Colonic mucosa (tissue), 4 donors: Measurements from ENCODE around the gene STIM1. TPM values are rescaled to one million over a fixed set of nuclear protein-coding genes. Genes with fewer than 3 reads are reported as not detected.

Experiments
- DNase-seq: peaks from one replicate; pipeline ENCODE4 v3.0.0-alpha.2; 2020
- H3K27ac ChIP-seq: fragments of 200-600 bp; one replicate; pipeline ENCODE4 v1.8.0; 2021
- H3K27me3 ChIP-seq: fragments of 200-600 bp; one replicate; pipeline ENCODE4 v1.8.0; 2021
- H3K36me3 ChIP-seq: fragments of 200-600 bp; one replicate; pipeline ENCODE4 v1.8.0; 2021
- H3K4me1 ChIP-seq: fragments of 200-600 bp; one replicate; pipeline ENCODE4 v1.8.0; 2021; ENCODE audit warnings: mild to moderate bottlenecking
- H3K4me3 ChIP-seq: fragments of 200-600 bp; one replicate; pipeline ENCODE4 v1.8.0; 2021
- H3K9ac ChIP-seq, 2 donors: one replicate each; pipeline ENCODE4 v1.7.0; 2013; ENCODE audit warnings: control low read depth in 2 of 2, low read depth in 2 of 2, low read length in 2 of 2
- H3K9me3 ChIP-seq: fragments of 200-600 bp; one replicate; pipeline ENCODE4 v1.8.0; 2021
- CTCF ChIP-seq: fragments of 200-600 bp; IDR thresholded peaks from one replicate; pipeline ENCODE4 v1.8.0; 2022; ENCODE audit warnings: antibody characterized with exemption, mild to moderate bottlenecking
- intact Hi-C: fragments of 100-400 bp; cut with DNase I; formaldehyde crosslinking; loops from one replicate; pipeline ENCODE4 v1.14.1; 2022
- total RNA-seq, 2 donors: library from RNA; stranded (reverse); fragmentation: NEBNext Ultra II Directional in 1 of 2; extraction: Animal tissue kit (Norgen Biotek cat#: 25700) in 1 of 2; gene quantifications; one replicate each; pipeline ENCODE4 v1.2.1, GENCODE V29; 2021
- donor health status: healthy.
- donor health status: DM: no; HTN: no; CAD: no.
- donor health status: DM: no; HTN: no; CAD: no.

The STIM1 gene
- total RNA-seq, 2 donors from 2014 or later, result 39.1 to 56.8 TPM

GRCh38 chr11:3832816-3833215, 22.6 kb upstream of the STIM1 start:
- no peak for DNase-seq
- H3K4me3 ChIP-seq, result no peak overlapping the region
- no peaks in the 10 kb centered on the region for H3K9me3 ChIP-seq
- intact Hi-C loops, result no loop called here
- no peaks in the 10 kb centered on the region for H3K36me3 ChIP-seq
- H3K9ac ChIP-seq, result no peak overlapping the region
- no peaks in the 10 kb centered on the region for H3K27me3 ChIP-seq
- no peak overlapping the region for H3K27ac ChIP-seq
- no peak for TF ChIP-seq CTCF
- H3K4me1 ChIP-seq, result peaks cover 16% of the 10 kb centered on the region

- H3K9me3 ChIP-seq, result no peaks in the 10 kb centered on the region
- no peak overlapping the region for H3K4me3 ChIP-seq
- H3K27ac ChIP-seq, result no peak overlapping the region
- H3K9ac ChIP-seq, result no peak overlapping the region
- H3K36me3 ChIP-seq, result no peaks in the 10 kb centered on the region
- H3K27me3 ChIP-seq, result no peaks in the 10 kb centered on the region
- TF ChIP-seq CTCF, result no peak
- intact Hi-C loops, result no loop called here
- DNase-seq, result no peak
- peaks cover 16% of the 10 kb centered on the region for H3K4me1 ChIP-seq
Observed at GRCh38 chr11:3833449-3833848, 22.0 kb upstream of the STIM1 start.

- intact Hi-C loops, result no loop called here
- H3K9me3 ChIP-seq, result no peaks in the 10 kb centered on the region
- H3K4me3 ChIP-seq, result no peak overlapping the region
- DNase-seq, result no peak
- peak overlapping the region; percentile 72 for H3K27ac ChIP-seq
- peaks cover 20% of the 10 kb centered on the region for H3K4me1 ChIP-seq
- H3K9ac ChIP-seq, result no peak overlapping the region
- no peaks in the 10 kb centered on the region for H3K36me3 ChIP-seq
- H3K27me3 ChIP-seq, result no peaks in the 10 kb centered on the region
- TF ChIP-seq CTCF, result no peak
Observed at GRCh38 chr11:3834349-3834663, 21.2 kb upstream of the STIM1 start.

GRCh38 chr11:3834664-3835461, 20.6 kb upstream of the STIM1 start:
- no peak for TF ChIP-seq CTCF
- H3K36me3 ChIP-seq, result no peaks in the 10 kb centered on the region
- DNase-seq, result peak; percentile 60
- intact Hi-C loops, result no loop called here
- H3K4me3 ChIP-seq, result no peak overlapping the region
- H3K9ac ChIP-seq, result no peak overlapping the region
- H3K9me3 ChIP-seq, result no peaks in the 10 kb centered on the region
- peaks cover 20% of the 10 kb centered on the region for H3K4me1 ChIP-seq
- H3K27ac ChIP-seq, result peak overlapping the region; percentile 72
- H3K27me3 ChIP-seq, result no peaks in the 10 kb centered on the region

GRCh38 chr11:3835751-3836150, 19.7 kb upstream of the STIM1 start:
- H3K9ac ChIP-seq, result no peak overlapping the region
- H3K9me3 ChIP-seq, result no peaks in the 10 kb centered on the region
- intact Hi-C loops, result no loop called here
- H3K36me3 ChIP-seq, result no peaks in the 10 kb centered on the region
- peak overlapping the region; percentile 72 for H3K27ac ChIP-seq
- no peak overlapping the region for H3K4me3 ChIP-seq
- H3K27me3 ChIP-seq, result no peaks in the 10 kb centered on the region
- peaks cover 20% of the 10 kb centered on the region for H3K4me1 ChIP-seq
- no peak for TF ChIP-seq CTCF
- DNase-seq, result no peak
